ACHN (cell line): ENCODE results near the gene CSNK1G3.
"Not testable (repeated sequence)": the region's sequence is repeated elsewhere in the genome, so short reads cannot be mapped to it uniquely, and the experiment has no call there.

Experiments used
- DNase-seq: peaks from one replicate; pipeline ENCODE4 v3.0.0-alpha.2; 2015
- in situ Hi-C: cut with HindIII; loops from 2 replicates; pipeline ENCODE4 v1.10.0; 2017; ENCODE audit warnings: low sequenced_read_pairs, low pct_ligation_motif_present, low pct_unique_long_range_greater_than_20kb

The CSNK1G3 gene

DNA sequence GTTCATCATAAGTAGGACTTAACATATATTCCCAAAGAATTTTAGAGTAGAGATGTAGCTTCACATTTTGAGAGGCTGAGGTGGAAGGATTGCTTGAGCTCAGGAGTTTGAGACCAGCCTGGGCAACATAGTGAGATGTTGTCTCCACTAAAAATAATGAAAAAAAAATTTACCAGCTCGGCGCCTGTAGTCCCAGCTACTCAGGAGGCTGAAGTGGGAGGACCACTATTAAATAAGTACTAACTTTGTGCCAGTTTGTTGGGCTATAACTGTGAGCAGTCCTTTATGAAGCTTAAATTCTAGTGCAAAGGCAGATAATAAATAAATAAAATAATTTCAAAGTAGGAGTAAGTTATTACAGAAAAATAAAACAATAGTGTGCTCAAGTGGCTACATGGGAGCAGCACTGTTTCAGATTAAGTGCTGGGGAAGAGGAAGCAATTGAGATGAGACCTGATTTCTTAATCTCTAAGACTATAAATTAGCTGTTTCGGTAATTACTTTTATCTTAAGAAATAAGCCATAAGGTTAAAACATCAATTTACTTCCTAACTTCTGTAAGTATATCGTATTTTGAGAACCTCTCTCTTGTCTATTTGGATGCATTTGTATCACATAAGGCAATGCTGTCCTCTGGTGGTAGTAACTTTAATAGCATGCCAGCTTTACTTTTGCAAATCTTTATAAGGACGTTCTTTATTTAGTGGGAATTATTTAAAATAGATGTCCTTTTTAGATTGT is 98.9 kb downstream of the CSNK1G3 start:
- peak; percentile 60 for DNase-seq
- in situ Hi-C loops: no loop called here

DNA sequence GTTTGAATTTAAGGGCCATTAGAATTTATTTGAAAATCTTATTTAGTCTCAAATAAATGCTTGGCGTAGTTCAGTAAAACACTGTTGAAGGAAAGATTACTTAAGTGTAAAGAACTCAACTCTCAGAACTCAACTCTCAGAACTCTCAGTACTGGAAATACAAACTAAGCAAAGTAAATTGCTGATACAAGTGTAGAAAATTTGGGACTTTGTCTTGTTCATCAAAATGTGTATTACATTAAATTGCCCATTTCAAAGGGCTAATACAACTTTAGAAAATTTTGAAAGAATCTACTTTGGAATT is 99.4 kb downstream of the CSNK1G3 start:
- no peak for DNase-seq
- in situ Hi-C loops: no loop called here

DNA sequence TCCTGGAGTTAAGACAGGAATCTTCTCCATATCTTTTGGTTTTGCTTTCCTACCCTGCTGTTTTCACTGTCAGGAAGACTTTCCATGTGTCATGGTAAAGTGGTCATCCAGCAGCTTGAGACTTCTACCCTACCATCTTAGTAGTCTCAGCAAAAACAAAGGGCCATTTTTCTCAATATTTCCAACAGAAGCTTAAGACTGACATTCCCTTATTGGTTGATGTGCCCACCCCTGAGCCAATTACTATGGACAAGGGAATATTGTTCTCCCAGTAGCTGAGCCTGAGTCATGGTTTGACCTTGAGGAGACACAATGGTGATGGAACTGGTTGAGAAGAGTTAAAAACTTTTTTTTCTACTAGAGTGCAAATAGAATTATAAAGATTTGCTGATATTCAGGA is 105.6 kb downstream of the CSNK1G3 start:
- in situ Hi-C loops: no loop called here
- DNase-seq: no peak

DNA sequence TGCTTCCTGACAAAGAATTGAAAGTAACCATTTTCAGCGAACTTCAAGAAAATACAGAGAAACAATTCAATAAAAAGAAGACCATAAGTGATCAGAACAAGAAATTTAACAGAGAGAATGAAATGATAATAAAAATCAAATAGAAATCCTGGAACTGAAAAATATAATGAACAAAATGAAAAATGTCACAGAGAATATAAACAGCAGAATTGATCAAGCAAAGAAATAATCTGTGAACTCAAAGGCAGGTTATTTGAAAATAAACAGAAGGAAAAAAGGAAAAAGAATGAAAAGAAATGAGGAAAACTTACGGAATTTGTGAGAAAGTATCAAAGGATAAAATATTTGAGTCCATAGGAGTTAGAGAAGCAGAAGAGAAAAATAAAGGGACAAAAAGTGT is 114.1 kb downstream of the CSNK1G3 start:
- in situ Hi-C loops: no loop called here
- DNase-seq: no peak

DNA sequence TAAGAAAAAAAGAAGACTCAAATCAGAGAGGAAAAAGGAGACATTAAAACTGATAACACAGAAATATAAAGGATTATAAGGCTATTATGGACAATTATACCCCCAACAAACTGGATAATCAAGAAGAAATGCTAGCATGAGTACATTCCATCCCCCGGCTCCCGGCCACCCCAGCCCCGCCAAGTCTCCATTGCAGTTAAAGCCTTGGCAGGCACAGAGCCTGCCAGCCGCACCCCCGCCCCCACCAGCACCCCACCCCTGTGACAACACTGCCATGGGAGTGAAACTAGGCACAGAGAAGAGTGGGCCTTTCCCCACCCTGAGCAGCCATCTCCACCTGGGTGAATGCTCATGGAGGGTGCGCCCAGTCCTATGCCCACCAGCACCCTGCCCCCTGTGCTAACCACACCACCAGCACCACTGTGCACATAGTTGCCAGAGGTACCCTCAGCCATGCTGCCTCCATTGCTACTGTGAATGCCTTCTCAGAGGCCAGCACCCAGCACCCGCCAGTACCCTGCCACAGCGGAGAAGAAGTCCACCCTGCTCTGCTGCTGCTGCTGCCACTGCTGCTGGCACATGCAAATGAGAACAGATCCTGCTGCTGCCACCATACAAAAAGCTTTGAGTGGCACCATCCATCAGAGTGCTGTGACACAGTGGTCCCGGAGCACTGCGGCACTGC is 117.0 kb downstream of the CSNK1G3 start:
- in situ Hi-C loops: no loop called here
- DNase-seq: no peak

DNA sequence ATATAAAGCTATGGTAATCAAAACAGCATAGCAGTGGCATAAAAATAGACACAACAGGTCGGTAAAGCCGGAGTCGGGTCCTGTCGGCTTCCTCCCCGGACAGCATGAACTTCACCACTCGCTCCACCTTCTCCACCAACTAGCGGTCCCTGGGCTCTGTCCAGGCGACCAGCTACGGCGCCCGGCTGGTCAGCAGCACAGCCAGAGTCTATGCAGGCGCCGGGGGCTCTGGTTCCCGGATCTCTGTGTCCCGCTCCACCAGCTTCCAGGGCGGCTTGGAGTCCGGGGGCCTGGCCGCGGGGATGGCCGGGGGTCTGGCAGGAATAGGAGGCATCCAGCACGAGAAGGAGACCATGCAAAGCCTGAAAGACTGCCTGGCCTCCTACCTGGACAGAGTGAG is 124.0 kb downstream of the CSNK1G3 start:
- in situ Hi-C loops: no loop called here
- no peak for DNase-seq

DNA sequence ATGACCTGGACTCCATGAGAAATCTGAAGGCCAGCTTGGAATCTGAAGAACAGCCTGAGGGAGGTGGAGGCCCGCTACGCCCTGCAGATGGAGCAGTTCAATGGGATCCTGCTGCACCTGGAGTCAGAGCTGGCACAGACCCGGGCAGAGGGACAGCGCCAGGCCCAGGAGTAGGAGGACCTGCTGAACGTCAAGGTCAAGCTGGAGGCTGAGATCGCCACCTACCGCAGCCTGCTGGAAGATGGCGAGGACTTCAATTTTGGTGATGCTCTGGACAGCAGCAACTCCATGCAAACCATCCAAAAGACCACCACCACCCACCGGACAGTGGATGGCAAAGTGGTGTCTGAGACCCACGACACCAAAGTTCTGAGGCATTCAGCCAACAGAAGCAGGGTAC is 125.1 kb downstream of the CSNK1G3 start:
- in situ Hi-C loops, DNase-seq: not testable (repeated sequence)

DNA sequence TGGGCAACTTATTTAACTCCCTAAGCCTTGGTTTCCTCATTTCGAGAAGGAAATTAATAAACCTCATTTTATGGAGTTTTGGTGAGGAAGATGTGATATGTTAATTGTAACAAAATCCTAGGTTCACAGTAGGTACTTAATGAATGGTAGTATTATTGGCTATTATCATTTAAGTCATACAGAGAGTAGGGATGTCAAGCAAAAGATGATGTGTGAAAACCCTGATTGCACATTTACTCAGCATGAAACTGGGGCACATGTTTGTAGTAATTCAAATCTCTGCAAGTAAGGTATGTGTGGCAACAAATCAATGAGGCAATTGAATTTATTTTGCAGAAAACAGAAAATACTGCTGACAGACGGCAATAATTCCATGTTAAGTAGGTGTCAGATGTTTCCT is 127.3 kb downstream of the CSNK1G3 start:
- DNase-seq: no peak
- in situ Hi-C loops: no loop called here

DNA sequence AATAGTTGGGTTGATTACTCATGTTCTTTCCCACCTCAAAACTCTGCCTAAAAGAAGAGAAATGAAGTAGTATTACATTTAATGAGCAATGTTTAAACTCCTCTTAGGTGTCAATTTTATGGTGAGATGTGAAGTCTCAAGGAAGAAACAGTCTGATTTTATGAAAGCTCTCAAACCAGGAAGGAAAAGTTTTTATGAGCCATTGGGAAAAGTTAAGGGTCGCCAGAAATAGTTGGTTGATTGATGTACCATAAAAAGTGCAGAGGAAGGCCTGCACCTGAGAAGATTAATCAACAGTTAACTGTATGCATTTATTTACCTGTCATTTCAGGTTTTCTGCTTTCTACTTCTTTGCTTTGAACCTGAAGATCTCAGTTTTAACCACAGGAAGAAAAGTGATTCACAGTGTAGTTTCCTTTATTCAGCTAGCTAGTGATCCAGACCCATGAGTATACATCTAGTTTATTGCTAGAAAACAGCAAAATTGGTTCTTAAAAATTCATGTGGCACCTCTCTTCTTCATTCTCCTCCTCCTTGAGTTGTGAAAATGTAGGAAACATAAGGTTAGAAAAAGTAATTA is 133.1 kb downstream of the CSNK1G3 start:
- in situ Hi-C loops: no loop called here

DNA sequence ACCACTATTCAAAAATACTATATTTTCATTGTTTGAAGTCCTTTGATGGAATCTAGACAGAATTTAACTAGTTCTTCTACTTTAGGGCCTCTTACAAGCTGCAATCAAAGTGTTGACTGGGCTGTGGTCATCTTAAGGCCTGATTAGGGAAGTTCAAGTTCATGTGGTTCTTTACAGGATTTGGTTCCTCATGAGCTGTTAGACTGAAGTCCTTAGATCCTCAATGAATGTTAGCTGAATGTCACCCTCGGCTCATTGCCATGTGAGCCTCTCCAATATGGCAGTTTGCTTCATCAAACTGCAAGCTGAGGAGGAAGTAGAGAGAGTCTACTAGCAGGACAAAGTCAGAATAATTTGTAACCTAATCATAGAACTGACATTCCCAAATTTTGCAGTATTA is 135.1 kb downstream of the CSNK1G3 start:
- DNase-seq: no peak
- in situ Hi-C loops: no loop called here

More for the DNA sequence above, 133.1 kb downstream of the CSNK1G3 start:
- DNase-seq: no peak

DNA sequence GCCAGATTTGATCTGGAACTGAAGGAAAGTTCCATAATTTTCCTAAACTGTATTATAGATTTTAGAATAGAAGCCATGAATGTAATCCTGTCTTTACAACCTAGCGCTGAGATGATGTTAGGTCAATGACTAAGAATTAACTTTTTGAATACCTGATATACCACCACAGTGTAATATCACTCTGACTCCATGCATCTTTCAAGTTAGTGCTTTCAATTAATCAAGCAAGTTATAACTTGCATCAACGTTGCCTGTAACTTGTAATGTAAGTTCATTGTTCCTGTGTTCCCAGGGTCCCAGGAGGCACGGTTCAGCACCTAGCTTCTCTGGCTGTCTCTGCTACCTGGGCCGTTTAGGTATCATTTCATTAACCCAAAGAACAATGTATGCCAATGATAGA is 139.3 kb downstream of the CSNK1G3 start:
- in situ Hi-C loops: no loop called here
- DNase-seq: no peak

DNA sequence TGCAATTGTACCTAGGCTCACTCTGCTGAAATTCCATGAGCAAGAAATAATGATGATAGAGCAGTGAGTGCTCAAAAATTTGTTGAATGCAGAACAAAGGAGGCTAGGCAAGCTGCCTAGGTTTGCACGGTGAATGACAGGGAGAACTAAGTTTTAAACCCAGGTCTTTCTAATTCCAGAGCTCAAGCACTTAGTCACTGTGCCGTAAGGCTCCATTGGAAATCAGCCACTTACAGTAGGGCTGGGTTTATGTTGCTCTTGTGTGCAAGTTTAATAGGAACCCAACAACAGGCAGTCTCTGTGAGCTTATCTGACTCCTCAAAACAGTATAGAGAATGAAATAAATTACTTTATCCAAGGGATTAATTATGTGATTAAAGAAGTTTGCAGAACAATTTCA is 147.0 kb downstream of the CSNK1G3 start:
- no peak for DNase-seq

DNA sequence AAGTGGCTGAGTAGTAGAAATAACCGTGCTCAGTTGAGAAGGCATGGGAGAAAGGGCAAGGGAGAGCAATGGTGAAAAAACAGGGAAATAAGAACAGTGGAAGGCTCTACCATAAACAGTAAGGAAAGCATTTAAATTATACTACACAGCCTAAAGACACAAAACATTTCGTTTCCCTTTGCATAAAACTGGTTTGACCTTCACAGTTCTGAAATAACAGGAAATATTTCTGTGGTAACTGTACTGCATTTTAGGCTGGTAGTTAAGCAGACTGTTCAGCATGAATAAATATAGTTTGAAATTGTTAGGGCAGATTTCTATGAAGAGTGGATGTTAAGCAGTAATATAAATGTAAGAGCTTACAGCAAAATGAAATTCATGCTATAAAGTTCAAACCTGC is 147.5 kb downstream of the CSNK1G3 start:
- no peak for DNase-seq
- in situ Hi-C loops: no loop called here

More for the DNA sequence above, 147.0 kb downstream of the CSNK1G3 start:
- in situ Hi-C loops: no loop called here

DNA sequence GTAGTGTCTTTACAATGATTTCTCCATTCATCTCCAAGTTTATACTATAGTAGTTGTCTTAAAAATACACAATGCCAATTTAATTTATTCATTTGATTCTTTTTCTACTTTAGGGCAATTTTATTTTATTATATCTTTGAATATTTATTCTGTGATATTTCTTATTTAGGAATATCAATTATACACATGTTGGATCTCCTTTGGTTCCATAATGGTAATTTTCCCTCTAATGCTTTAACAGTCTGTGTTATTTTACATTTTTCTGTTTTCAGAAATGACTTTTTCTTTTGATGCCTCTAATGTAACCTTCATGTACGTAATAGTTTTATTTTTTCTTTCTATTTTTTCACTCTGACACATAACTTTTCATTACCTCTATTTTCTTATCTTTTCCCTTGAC is 153.0 kb downstream of the CSNK1G3 start:
- in situ Hi-C loops: no loop called here
- DNase-seq: no peak

DNA sequence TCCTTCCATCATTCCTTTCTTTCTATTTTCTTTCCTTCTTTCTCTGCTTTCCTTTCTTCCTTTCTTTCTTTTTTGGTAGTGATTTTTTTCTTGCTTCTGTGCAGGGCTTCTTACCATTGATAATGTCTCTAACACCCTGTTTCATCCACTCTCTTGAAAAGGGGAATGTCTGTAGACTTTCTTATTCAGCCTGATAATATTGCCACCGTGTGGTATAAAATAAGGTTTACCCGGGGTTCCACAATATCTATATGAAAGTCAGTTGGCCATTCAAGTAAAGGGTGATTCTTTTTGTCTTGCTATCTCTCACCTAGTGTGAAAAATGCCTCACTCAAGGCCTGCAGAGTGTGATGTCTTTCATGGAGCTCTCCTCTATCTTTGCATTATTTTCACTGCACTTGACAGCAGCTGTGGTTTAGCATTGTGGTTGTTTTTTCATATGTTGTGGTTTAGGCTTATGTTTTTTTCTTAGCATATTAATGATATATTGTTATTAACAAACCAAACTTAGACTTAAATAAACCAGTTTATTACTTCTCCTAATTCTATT is 153.9 kb downstream of the CSNK1G3 start:
- no peak for DNase-seq
- in situ Hi-C loops: no loop called here
